ENCODE data around the gene MAP3K1.

DNA sequence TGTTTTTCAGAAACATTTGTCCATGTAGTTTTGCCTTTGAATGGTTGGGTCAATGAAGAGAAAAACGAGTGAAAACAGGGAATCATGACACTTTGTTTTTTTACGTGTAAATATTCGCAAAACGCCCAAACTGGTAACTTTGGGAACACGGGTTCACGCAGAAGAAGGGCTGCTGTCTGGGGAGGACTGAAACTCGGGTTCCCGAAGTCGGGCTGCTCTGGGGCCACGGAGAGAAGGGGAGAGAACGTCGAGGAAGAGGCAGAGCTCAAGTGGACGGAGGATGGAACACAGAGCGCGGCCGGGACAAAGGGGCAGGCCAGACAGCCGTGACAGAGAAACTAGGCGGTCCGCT lies 93.6 kb downstream of the MAP3K1 start:
- TF ChIP-seq, protein P1, sequence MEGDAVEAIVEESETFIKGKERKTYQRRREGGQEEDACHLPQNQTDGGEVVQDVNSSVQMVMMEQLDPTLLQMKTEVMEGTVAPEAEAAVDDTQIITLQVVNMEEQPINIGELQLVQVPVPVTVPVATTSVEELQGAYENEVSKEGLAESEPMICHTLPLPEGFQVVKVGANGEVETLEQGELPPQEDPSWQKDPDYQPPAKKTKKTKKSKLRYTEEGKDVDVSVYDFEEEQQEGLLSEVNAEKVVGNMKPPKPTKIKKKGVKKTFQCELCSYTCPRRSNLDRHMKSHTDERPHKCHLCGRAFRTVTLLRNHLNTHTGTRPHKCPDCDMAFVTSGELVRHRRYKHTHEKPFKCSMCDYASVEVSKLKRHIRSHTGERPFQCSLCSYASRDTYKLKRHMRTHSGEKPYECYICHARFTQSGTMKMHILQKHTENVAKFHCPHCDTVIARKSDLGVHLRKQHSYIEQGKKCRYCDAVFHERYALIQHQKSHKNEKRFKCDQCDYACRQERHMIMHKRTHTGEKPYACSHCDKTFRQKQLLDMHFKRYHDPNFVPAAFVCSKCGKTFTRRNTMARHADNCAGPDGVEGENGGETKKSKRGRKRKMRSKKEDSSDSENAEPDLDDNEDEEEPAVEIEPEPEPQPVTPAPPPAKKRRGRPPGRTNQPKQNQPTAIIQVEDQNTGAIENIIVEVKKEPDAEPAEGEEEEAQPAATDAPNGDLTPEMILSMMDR (IDR thresholded peaks at IDR 0.05) = no peak
- TF ChIP-seq EP300 (IDR thresholded peaks at IDR 0.05) = no peak

All from upper lobe of left lung (tissue), 4 donors.